Testis (tissue), 2 donors: ENCODE measurements around the gene ADRB2.

Source experiments
- POLR2A ChIP-seq: fragments of 450-650 bp; IDR thresholded peaks from one replicate; pipeline ENCODE4 v1.6.1; 2017; ENCODE audit warnings: antibody characterized with exemption, mild to moderate bottlenecking, moderate library complexity
- TF ChIP-seq, protein P1 (sequence below), 3 experiments: fragments of 450-650 bp in 2 of 3; fragments of 200-600 bp in 1 of 3; sonication (generic) in 1 of 3; IDR thresholded peaks; one replicate each; pipeline ENCODE4 v1.5.1; 2016 to 2019; ENCODE audit warnings: antibody characterized with exemption in 3 of 3, mild to moderate bottlenecking in 2 of 3, moderate library complexity in 1 of 3

DNA sequence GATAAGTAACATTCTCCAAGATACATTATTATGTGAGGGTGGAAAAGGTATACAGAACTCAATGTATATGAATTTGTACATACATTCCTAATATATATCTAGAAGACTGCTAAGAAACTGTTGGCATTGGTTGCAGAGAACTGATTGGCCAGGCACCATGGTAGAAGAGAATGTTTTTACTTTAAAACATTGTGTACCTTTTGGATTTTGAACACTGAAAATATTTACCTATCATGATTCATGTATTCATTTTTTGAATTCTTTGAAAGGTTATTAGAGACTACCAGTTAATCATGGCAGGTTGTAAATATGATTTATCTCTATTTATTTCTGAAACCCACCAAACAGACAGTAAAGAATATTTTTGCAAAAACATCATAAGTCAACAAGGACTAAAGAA is 41.2 kb upstream of the ADRB2 start:
- TF ChIP-seq, protein P1, sequence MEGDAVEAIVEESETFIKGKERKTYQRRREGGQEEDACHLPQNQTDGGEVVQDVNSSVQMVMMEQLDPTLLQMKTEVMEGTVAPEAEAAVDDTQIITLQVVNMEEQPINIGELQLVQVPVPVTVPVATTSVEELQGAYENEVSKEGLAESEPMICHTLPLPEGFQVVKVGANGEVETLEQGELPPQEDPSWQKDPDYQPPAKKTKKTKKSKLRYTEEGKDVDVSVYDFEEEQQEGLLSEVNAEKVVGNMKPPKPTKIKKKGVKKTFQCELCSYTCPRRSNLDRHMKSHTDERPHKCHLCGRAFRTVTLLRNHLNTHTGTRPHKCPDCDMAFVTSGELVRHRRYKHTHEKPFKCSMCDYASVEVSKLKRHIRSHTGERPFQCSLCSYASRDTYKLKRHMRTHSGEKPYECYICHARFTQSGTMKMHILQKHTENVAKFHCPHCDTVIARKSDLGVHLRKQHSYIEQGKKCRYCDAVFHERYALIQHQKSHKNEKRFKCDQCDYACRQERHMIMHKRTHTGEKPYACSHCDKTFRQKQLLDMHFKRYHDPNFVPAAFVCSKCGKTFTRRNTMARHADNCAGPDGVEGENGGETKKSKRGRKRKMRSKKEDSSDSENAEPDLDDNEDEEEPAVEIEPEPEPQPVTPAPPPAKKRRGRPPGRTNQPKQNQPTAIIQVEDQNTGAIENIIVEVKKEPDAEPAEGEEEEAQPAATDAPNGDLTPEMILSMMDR (IDR thresholded peaks at IDR 0.05): no peak
- TF ChIP-seq POLR2A: no peak
